ENCODE measurements around the gene ITCH. TPM values are rescaled to one million over a fixed set of nuclear protein-coding genes. Genes with fewer than 3 reads are reported as not detected.
"Not testable (repeated sequence)": the region's sequence is repeated elsewhere in the genome, so short reads cannot be mapped to it uniquely, and the experiment has no call there.

Gene ITCH
- total RNA-seq, 1 experiment from 2014 or later = 33.2 TPM

GRCh38 chr20:34341199-34341598 lies 21.9 kb upstream of the ITCH start:
- DNase-seq (ENCODE audit: low spot score); in situ Hi-C loops (cut with HindIII; ENCODE audit: low sequenced_read_pairs): not testable (repeated sequence)

- in situ Hi-C loops (cut with HindIII; ENCODE audit: low sequenced_read_pairs) = no loop called here
- DNase-seq (ENCODE audit: low spot score) = no peak
Observed at GRCh38 chr20:34343458-34344211, 19.4 kb upstream of the ITCH start.

- DNase-seq (ENCODE audit: low spot score) = no peak
- in situ Hi-C loops (cut with HindIII; ENCODE audit: low sequenced_read_pairs) = no loop called here
Observed at GRCh38 chr20:34344238-34344637, 18.8 kb upstream of the ITCH start.

GRCh38 chr20:34345402-34345736 lies 17.7 kb upstream of the ITCH start:
- in situ Hi-C loops (cut with HindIII; ENCODE audit: low sequenced_read_pairs) = no loop called here
- DNase-seq (ENCODE audit: low spot score) = no peak

GRCh38 chr20:34345839-34346532 lies 17.1 kb upstream of the ITCH start:
- DNase-seq (ENCODE audit: low spot score); in situ Hi-C loops (cut with HindIII; ENCODE audit: low sequenced_read_pairs): not testable (repeated sequence)

GRCh38 chr20:34346533-34346865 lies 16.6 kb upstream of the ITCH start:
- in situ Hi-C loops (cut with HindIII; ENCODE audit: low sequenced_read_pairs); DNase-seq (ENCODE audit: low spot score): not testable (repeated sequence)

GRCh38 chr20:34347571-34347970 lies 15.5 kb upstream of the ITCH start:
- in situ Hi-C loops (cut with HindIII; ENCODE audit: low sequenced_read_pairs) = no loop called here

GRCh38 chr20:34350095-34350494 lies 13.0 kb upstream of the ITCH start:
- DNase-seq (ENCODE audit: low spot score) = no peak
- in situ Hi-C loops (cut with HindIII; ENCODE audit: low sequenced_read_pairs) = no loop called here

More at GRCh38 chr20:34347571-34347970, 15.5 kb upstream of the ITCH start:
- no peak for DNase-seq (ENCODE audit: low spot score)

- DNase-seq (ENCODE audit: low spot score); in situ Hi-C loops (cut with HindIII; ENCODE audit: low sequenced_read_pairs): not testable (repeated sequence)
Observed at GRCh38 chr20:34353467-34353866, 9.6 kb upstream of the ITCH start.

- no peak for DNase-seq (ENCODE audit: low spot score)
- in situ Hi-C loops (cut with HindIII; ENCODE audit: low sequenced_read_pairs) = no loop called here
Observed at GRCh38 chr20:34355427-34355826, 7.6 kb upstream of the ITCH start.

GRCh38 chr20:34359729-34360128 lies 3.3 kb upstream of the ITCH start:
- DNase-seq (ENCODE audit: low spot score); in situ Hi-C loops (cut with HindIII; ENCODE audit: low sequenced_read_pairs): not testable (repeated sequence)

GRCh38 chr20:34362502-34363061 lies 491 bp upstream of the ITCH start:
- no peak for DNase-seq (ENCODE audit: low spot score)
- in situ Hi-C loops (cut with HindIII; ENCODE audit: low sequenced_read_pairs) = no loop called here

GRCh38 chr20:34363465-34364222 lies 571 bp downstream of the ITCH start:
- in situ Hi-C loops (cut with HindIII; ENCODE audit: low sequenced_read_pairs) = no loop called here
- no peak for DNase-seq (ENCODE audit: low spot score)

- in situ Hi-C loops (cut with HindIII; ENCODE audit: low sequenced_read_pairs) = no loop called here
- no peak for DNase-seq (ENCODE audit: low spot score)
Observed at GRCh38 chr20:34364223-34364506, 1.1 kb downstream of the ITCH start.

- in situ Hi-C loops (cut with HindIII; ENCODE audit: low sequenced_read_pairs) = no loop called here
- no peak for DNase-seq (ENCODE audit: low spot score)
Observed at GRCh38 chr20:34365765-34366213, 2.7 kb downstream of the ITCH start.

GRCh38 chr20:34367155-34367554 lies 4.1 kb downstream of the ITCH start:
- in situ Hi-C loops (cut with HindIII; ENCODE audit: low sequenced_read_pairs) = no loop called here
- no peak for DNase-seq (ENCODE audit: low spot score)

GRCh38 chr20:34367911-34368310 lies 4.8 kb downstream of the ITCH start:
- in situ Hi-C loops (cut with HindIII; ENCODE audit: low sequenced_read_pairs); DNase-seq (ENCODE audit: low spot score): not testable (repeated sequence)

GRCh38 chr20:34368547-34368946 lies 5.5 kb downstream of the ITCH start:
- DNase-seq (ENCODE audit: low spot score) = no peak
- in situ Hi-C loops (cut with HindIII; ENCODE audit: low sequenced_read_pairs) = no loop called here

GRCh38 chr20:34369265-34369664 lies 6.2 kb downstream of the ITCH start:
- DNase-seq (ENCODE audit: low spot score) = no peak
- in situ Hi-C loops (cut with HindIII; ENCODE audit: low sequenced_read_pairs) = no loop called here

- DNase-seq (ENCODE audit: low spot score) = no peak
- in situ Hi-C loops (cut with HindIII; ENCODE audit: low sequenced_read_pairs) = no loop called here
Observed at GRCh38 chr20:34370062-34370461, 7.0 kb downstream of the ITCH start.
